ENCODE results near the gene PCCB.
A peak's percentile ranks its signal among the peaks of the same experiment; 100 is the strongest.
"Not testable (repeated sequence)": the region's sequence is repeated elsewhere in the genome, so short reads cannot be mapped to it uniquely, and the experiment has no call there.

Gene PCCB

GRCh38 chr3:136249091-136249490 is 1.0 kb upstream of the PCCB start:
- DNase-seq (ENCODE audit: insufficient read length, low spot score) (no peak), FAIRE-seq (no peak)
- no peak for TF ChIP-seq POLR2A (IDR thresholded peaks at IDR 0.05; ENCODE audit: low read depth, low read length)

- no peak for DNase-seq (ENCODE audit: insufficient read length, low spot score)
- FAIRE-seq: no peak
- TF ChIP-seq POLR2A (IDR thresholded peaks at IDR 0.05; ENCODE audit: low read depth, low read length): no peak
Observed at GRCh38 chr3:136249593-136249992, 547 bp upstream of the PCCB start.

- FAIRE-seq: no peak
- no peak for TF ChIP-seq POLR2A (IDR thresholded peaks at IDR 0.05; ENCODE audit: low read depth, low read length)
- no peak for DNase-seq (ENCODE audit: insufficient read length, low spot score)
Observed at GRCh38 chr3:136250903-136251460, 842 bp downstream of the PCCB start.

- TF ChIP-seq POLR2A (IDR thresholded peaks at IDR 0.05; ENCODE audit: low read depth, low read length): no peak
- DNase-seq (ENCODE audit: insufficient read length, low spot score) (no peak), FAIRE-seq (no peak)
Observed at GRCh38 chr3:136251511-136251910, 1.4 kb downstream of the PCCB start.

- no peak for TF ChIP-seq POLR2A (IDR thresholded peaks at IDR 0.05; ENCODE audit: low read depth, low read length)
Observed at GRCh38 chr3:136255672-136256406, 5.7 kb downstream of the PCCB start.

GRCh38 chr3:136258199-136258598 is 8.1 kb downstream of the PCCB start:
- DNase-seq (ENCODE audit: insufficient read length, low spot score) (no peak), FAIRE-seq (no peak)
- no peak for TF ChIP-seq POLR2A (IDR thresholded peaks at IDR 0.05; ENCODE audit: low read depth, low read length)

More at GRCh38 chr3:136255672-136256406, 5.7 kb downstream of the PCCB start:
- no peak for DNase-seq (ENCODE audit: insufficient read length, low spot score)
- FAIRE-seq: no peak

- TF ChIP-seq POLR2A (IDR thresholded peaks at IDR 0.05; ENCODE audit: low read depth, low read length): no peak
- DNase-seq (ENCODE audit: insufficient read length, low spot score) (no peak), FAIRE-seq (no peak)
Observed at GRCh38 chr3:136261826-136262225, 11.7 kb downstream of the PCCB start.

- no peak for FAIRE-seq
- no peak for DNase-seq (ENCODE audit: insufficient read length, low spot score)
- TF ChIP-seq POLR2A (IDR thresholded peaks at IDR 0.05; ENCODE audit: low read depth, low read length): no peak
Observed at GRCh38 chr3:136262559-136262958, 12.4 kb downstream of the PCCB start.

- DNase-seq (ENCODE audit: insufficient read length, low spot score): no peak
- FAIRE-seq: no peak
- no peak for TF ChIP-seq POLR2A (IDR thresholded peaks at IDR 0.05; ENCODE audit: low read depth, low read length)
Observed at GRCh38 chr3:136263251-136263650, 13.1 kb downstream of the PCCB start.

- FAIRE-seq: peak; percentile 91
- peak; percentile 32 for DNase-seq (ENCODE audit: insufficient read length, low spot score)
Observed at GRCh38 chr3:136266468-136267125, 16.5 kb downstream of the PCCB start.

GRCh38 chr3:136267235-136267634 is 17.1 kb downstream of the PCCB start:
- DNase-seq (ENCODE audit: insufficient read length, low spot score) (no peak), FAIRE-seq (no peak)
- no peak for TF ChIP-seq POLR2A (IDR thresholded peaks at IDR 0.05; ENCODE audit: low read depth, low read length)

GRCh38 chr3:136270179-136270578 is 20.0 kb downstream of the PCCB start:
- no peak for DNase-seq (ENCODE audit: insufficient read length, low spot score)
- TF ChIP-seq POLR2A (IDR thresholded peaks at IDR 0.05; ENCODE audit: low read depth, low read length): no peak
- FAIRE-seq: no peak

GRCh38 chr3:136271626-136272025 is 21.5 kb downstream of the PCCB start:
- not testable (repeated sequence) for DNase-seq (ENCODE audit: insufficient read length, low spot score); FAIRE-seq

GRCh38 chr3:136276049-136276755 is 26.1 kb downstream of the PCCB start:
- no peak for TF ChIP-seq POLR2A (IDR thresholded peaks at IDR 0.05; ENCODE audit: low read depth, low read length)
- FAIRE-seq (no peak), DNase-seq (ENCODE audit: insufficient read length, low spot score) (no peak)
